Measurements from ENCODE around the gene TGFBI. TPM values are rescaled to one million over a fixed set of nuclear protein-coding genes. Genes with fewer than 3 reads are reported as not detected.

The TGFBI gene
- total RNA-seq, 4 donors from 2014 or later = 7.3 to 63.5 (median 33.3) TPM

- WGBS, 2 donors = 36% methylated on average over 4 to 5 of the region's 5 CpGs
- H3K27ac ChIP-seq = peak overlapping the region in 1 of 4 donors; percentile 28
Observed at GRCh38 chr5:136001466-136001981, 27.3 kb upstream of the TGFBI start.

GRCh38 chr5:136004436-136004835 lies 24.4 kb upstream of the TGFBI start:
- intact Hi-C loops (cut with DNase I) = no loop called here
- Histone ChIP-seq H3K9me3 (no peaks in the 10 kb centered on the region), H3K4me1 (peaks cover 0 to 24% (median 11%) of the 10 kb centered on the region in 3 donors), H3K27me3 (peaks cover 0 to 7% (median 0%) of the 10 kb centered on the region in 4 donors), H3K4me3 (no peak overlapping the region), H3K36me3 (no peaks in the 10 kb centered on the region), H3K27ac (no peak overlapping the region)
- no peak for DNase-seq
- TF ChIP-seq POLR2A (IDR thresholded peaks at IDR 0.05) = no peak
- TF ChIP-seq, protein P1, sequence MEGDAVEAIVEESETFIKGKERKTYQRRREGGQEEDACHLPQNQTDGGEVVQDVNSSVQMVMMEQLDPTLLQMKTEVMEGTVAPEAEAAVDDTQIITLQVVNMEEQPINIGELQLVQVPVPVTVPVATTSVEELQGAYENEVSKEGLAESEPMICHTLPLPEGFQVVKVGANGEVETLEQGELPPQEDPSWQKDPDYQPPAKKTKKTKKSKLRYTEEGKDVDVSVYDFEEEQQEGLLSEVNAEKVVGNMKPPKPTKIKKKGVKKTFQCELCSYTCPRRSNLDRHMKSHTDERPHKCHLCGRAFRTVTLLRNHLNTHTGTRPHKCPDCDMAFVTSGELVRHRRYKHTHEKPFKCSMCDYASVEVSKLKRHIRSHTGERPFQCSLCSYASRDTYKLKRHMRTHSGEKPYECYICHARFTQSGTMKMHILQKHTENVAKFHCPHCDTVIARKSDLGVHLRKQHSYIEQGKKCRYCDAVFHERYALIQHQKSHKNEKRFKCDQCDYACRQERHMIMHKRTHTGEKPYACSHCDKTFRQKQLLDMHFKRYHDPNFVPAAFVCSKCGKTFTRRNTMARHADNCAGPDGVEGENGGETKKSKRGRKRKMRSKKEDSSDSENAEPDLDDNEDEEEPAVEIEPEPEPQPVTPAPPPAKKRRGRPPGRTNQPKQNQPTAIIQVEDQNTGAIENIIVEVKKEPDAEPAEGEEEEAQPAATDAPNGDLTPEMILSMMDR (IDR thresholded peaks at IDR 0.05) = no peak
- WGBS, 2 donors = 80 to 81% methylated on average over 3 of the region's 3 CpGs

More at GRCh38 chr5:136001466-136001981, 27.3 kb upstream of the TGFBI start:
- no peak for DNase-seq
- Histone ChIP-seq H3K27me3 (peaks cover 0 to 9% (median 0%) of the 10 kb centered on the region in 4 donors), H3K36me3 (no peaks in the 10 kb centered on the region), H3K4me3 (no peak overlapping the region), H3K9me3 (no peaks in the 10 kb centered on the region), H3K4me1 (peaks cover 0 to 12% (median 3%) of the 10 kb centered on the region in 3 donors)
- intact Hi-C loops (cut with DNase I) = no loop called here
- TF ChIP-seq, protein P1 (IDR thresholded peaks at IDR 0.05) = no peak
- no peak for TF ChIP-seq POLR2A (IDR thresholded peaks at IDR 0.05)

GRCh38 chr5:136005476-136005875 lies 23.3 kb upstream of the TGFBI start:
- no peak for DNase-seq
- TF ChIP-seq, protein P1 (IDR thresholded peaks at IDR 0.05) = no peak
- TF ChIP-seq POLR2A (IDR thresholded peaks at IDR 0.05) = no peak
- Histone ChIP-seq H3K4me1 (peaks cover 0 to 24% (median 11%) of the 10 kb centered on the region in 3 donors), H3K27me3 (peaks cover 0 to 7% (median 0%) of the 10 kb centered on the region in 4 donors), H3K9me3 (no peaks in the 10 kb centered on the region), H3K36me3 (no peaks in the 10 kb centered on the region), H3K27ac (peak overlapping the region in 1 of 4 donors; percentile 58), H3K4me3 (no peak overlapping the region)
- 66 to 71% methylated on average over 6 to 7 of the region's 9 CpGs for WGBS, 2 donors
- intact Hi-C loops (cut with DNase I) = no loop called here

DNA sequence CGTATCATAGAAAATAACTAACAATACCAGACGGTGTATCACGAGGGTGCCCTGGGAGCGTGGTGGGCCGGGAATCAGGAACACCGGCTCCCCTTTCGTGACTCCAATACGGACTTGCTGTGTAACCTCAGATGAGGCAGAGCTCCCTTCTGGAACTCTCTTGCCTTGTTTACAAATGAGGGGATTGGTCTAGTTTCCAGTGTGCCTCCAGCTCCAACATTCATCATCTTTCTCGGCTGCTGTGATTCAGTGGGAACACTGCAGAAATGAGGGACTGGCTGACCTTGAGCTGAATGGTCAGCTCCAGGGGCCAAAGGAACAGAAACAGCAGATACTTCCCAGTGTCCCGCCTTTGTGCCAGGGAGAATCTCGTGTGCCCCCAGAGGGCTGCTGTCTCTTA lies 22.6 kb upstream of the TGFBI start:
- H3K27me3 ChIP-seq = peaks cover 0 to 7% (median 0%) of the 10 kb centered on the region in 4 donors
- H3K4me3 ChIP-seq = no peak overlapping the region
- H3K9me3 ChIP-seq = no peaks in the 10 kb centered on the region
- peaks cover 0 to 28% (median 11%) of the 10 kb centered on the region in 3 donors for H3K4me1 ChIP-seq
- H3K36me3 ChIP-seq = no peaks in the 10 kb centered on the region
- TF ChIP-seq, protein P1 (IDR thresholded peaks at IDR 0.05) = no peak
- TF ChIP-seq POLR2A (IDR thresholded peaks at IDR 0.05) = no peak
- peak overlapping the region in 3 of 4 donors; percentile 13 to 67 (median 58) for H3K27ac ChIP-seq
- DNase-seq = no peak
- intact Hi-C loops (cut with DNase I) = no loop called here
- 74 to 87% methylated on average over 9 to 11 of the region's 11 CpGs for WGBS, 2 donors

DNA sequence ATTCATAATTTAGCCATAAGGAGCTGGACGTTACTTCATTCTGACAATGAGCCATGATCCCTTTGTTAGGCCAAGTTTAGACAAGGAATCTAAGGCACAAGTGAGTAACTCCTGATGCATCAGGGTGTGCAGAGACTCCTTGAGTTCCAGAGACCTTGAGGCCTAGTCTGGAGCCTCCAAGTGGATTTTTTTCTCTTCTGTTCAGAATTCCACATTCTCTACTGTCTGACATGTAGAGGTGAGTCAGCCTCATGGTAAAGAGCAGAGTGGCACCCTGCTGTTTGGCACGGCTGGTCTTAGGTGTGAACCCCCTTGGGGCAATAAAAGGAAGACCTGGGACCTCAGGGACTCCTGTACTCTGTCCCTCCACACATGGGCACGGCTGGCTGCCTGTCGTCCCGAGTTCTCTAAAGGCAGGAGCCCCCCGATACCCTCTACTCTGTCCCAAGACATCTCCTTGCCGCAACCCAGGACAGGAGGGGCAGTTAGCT lies 22.0 kb upstream of the TGFBI start:
- Histone ChIP-seq H3K27ac (peak overlapping the region in 2 of 4 donors; percentile 58 to 67), H3K27me3 (peaks cover 0 to 7% (median 0%) of the 10 kb centered on the region in 4 donors), H3K4me3 (no peak overlapping the region), H3K36me3 (no peaks in the 10 kb centered on the region), H3K9me3 (no peaks in the 10 kb centered on the region), H3K4me1 (peaks cover 0 to 34% (median 16%) of the 10 kb centered on the region in 3 donors)
- TF ChIP-seq POLR2A (IDR thresholded peaks at IDR 0.05) = no peak
- TF ChIP-seq, protein P1 (IDR thresholded peaks at IDR 0.05) = no peak
- intact Hi-C loops (cut with DNase I) = no loop called here
- WGBS, 2 donors = 60 to 87% methylated on average over 6 to 7 of the region's 7 CpGs
- no peak for DNase-seq

All from esophagus squamous epithelium (tissue), 5 donors.